ENCODE measurements around the gene POGLUT3.

The POGLUT3 gene

DNA sequence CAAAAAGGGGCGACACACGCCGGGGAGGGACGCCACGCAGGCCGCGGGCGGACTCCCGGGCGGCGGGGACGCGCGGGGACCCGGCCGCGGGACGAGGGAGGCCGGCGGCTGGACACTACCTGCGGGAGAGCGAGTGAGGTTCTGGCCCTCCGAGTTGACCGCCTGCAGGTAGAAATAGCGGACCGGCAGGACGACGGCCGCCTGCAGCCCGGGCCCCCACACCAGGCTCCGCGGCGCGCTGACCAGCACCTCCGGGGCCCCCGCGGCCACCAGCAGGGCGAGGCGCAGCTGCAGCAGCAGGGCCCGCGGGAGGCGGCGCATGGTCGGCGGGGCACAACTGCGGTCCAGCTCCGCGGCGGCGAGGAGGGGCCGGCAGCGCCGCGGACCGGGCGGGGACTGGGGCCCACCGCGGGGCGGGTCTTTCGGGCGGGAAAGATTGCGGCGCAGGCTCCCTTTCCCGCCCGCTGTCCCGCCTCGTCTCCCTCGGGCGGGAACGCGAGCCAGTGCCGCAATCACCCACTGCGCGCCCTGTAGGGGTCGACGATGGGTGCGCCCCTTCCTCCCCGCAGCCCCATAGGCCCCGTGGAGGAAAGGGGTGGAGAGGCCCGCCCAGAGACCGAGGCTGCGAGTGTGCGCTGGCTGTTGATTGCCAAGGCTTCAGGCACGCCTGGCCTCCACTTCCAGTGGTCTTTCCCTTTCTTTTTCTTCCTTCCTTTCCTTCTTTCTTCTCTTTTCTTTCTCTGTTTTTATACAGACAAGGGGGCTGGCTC, at the start of gene POGLUT3:
Gene POGLUT3, minus strand, starts transcription at position 339 of the 770 bp plus-strand sequence. Its CDS starts 18 bp downstream, at position 321.
- DNase-seq = no peak

GRCh38 chr11:108545909-108546501, 47.8 kb upstream of the POGLUT3 start:
- DNase-seq = no peak

DNA sequence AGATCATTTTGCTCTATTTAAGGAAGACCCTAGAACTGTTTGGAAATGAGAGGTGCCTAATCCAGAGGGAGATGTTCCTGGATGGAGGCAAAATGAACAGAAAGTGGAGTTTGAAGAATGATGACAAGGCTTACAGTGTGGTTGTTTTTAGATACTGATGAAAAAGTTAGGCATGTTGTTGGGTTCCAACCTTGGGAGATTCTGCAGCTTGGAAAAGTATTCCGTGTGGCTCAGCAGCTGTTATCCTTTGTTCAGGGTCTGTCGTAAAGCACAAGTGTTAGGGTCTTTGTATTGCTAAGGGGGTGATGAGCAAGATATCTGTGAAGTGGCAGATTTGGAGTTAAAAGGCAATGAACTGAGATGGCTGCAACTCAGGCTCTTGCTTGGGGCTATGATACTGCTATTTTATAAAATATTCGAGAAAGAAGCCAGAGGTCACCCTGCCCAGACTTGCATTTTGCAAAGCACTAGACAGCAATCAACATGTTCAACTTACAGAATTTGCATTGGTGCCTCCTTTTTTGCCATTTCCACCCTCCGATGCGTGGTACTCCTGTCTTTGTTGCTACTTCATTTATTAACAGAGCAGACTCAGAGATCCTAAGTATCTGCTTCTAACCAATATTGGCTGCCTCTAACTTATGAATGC, 45.3 kb upstream of the POGLUT3 start:
- DNase-seq = no peak

GRCh38 chr11:108541531-108541930, 43.3 kb upstream of the POGLUT3 start:
- no peak for DNase-seq

GRCh38 chr11:108538502-108538901, 40.3 kb upstream of the POGLUT3 start:
- no peak for DNase-seq

DNA sequence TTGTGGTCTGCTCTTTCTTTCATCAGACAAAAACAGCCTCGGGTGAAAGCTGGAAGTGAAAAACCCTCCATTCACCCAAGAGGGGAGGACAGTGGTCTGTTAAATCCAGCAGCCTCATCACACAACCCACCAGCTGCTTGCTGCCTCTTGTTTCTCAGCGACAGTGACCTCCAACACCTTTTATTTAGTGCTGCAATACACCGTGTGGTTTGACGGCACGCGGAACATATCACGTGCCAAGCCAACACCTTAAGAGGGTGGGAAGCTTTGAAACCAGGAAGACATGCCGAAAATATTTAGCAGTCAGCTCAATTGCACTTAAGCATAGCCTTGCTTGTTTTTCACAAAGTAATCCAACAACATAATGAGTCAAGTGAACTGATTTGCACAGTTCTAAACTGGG, 39.8 kb upstream of the POGLUT3 start:
- DNase-seq = no peak

GRCh38 chr11:108536783-108537182, 38.6 kb upstream of the POGLUT3 start:
- no peak for DNase-seq

DNA sequence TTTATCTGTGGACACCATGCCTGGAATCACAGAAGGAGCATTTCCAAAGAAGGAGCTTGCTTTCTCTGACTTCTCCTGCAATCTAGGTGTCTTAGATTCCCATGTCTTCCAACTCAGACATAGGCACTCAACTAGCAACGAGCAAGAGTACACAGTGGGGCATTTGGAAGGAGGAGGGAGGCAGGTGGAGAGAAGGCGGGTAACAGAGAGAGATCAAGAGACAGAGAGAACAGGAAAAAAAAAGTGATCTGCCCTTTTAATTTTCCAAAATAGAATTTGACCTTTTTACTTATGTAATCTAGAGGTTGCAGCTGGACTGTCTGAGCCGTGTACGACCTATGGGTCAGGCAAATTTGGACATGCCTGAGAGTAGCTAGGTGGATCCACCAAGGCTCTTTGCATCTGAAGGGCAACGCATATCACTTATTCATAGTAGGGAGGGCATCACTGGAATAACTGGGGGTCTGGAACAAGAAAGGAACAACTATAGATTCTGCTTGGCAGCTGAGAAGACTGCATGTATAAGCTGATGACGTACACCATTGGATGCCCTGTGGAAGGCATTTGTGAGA, 37.3 kb upstream of the POGLUT3 start:
- DNase-seq = no peak

DNA sequence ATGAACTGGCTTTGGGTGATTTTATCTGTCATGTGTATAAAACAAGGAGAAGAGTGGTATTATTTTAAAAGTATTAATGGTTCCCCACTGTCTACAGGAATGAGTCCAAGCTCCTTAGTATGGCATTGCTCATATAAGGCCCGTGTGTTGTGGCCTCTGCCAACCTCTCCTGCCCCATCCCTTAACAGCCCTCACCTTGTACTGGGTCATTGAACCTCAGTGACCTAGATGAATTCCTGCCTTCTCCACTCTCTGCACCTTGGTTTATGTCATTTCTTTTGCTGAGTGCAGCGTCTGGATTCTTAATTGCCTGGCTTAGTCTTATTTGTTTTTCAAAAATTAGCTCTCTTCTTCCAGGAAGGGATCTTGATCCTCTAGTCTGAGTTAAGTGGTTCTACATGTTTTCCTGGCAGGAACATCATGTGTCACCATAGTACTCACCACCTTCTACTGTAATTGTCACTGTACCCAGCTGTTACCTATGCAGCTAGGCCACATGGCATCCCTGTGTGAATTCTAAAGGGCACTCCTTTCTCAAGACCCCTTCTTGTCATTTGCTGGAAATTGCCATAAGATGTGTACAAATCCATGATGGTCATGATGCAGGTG, 36.2 kb upstream of the POGLUT3 start:
- no peak for DNase-seq

- DNase-seq = no peak
Observed at GRCh38 chr11:108530426-108530825, 32.2 kb upstream of the POGLUT3 start.

GRCh38 chr11:108527382-108527781, 29.2 kb upstream of the POGLUT3 start:
- DNase-seq = no peak

GRCh38 chr11:108525161-108525560, 27.0 kb upstream of the POGLUT3 start:
- DNase-seq = no peak

GRCh38 chr11:108524422-108524821, 26.2 kb upstream of the POGLUT3 start:
- no peak for DNase-seq

- DNase-seq = no peak
Observed at GRCh38 chr11:108522318-108522717, 24.1 kb upstream of the POGLUT3 start.

GRCh38 chr11:108518581-108518980, 20.4 kb upstream of the POGLUT3 start:
- DNase-seq = no peak

GRCh38 chr11:108516125-108516524, 17.9 kb upstream of the POGLUT3 start:
- no peak for DNase-seq

DNA sequence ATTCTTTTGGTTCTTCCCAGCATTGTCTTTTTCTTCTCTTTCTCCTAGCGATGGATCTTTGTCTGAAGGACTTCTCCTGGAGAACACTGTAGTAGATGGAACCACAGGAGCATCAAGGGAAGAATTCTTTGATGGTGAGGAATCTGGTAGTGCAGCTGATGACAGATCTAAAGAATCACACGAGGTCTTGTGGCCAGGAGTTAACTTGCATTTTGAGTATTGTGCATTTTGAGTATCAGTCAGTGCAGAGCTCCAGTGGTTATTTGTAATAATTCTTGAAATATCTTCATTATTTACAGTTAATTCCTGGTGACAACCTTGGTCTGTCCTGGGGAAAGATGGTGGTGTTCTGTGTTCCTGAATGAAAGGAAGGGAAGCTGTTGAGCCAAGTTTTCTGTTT, 14.5 kb upstream of the POGLUT3 start:
- no peak for DNase-seq

- DNase-seq = no peak
Observed at GRCh38 chr11:108511851-108512474, 13.8 kb upstream of the POGLUT3 start.

DNA sequence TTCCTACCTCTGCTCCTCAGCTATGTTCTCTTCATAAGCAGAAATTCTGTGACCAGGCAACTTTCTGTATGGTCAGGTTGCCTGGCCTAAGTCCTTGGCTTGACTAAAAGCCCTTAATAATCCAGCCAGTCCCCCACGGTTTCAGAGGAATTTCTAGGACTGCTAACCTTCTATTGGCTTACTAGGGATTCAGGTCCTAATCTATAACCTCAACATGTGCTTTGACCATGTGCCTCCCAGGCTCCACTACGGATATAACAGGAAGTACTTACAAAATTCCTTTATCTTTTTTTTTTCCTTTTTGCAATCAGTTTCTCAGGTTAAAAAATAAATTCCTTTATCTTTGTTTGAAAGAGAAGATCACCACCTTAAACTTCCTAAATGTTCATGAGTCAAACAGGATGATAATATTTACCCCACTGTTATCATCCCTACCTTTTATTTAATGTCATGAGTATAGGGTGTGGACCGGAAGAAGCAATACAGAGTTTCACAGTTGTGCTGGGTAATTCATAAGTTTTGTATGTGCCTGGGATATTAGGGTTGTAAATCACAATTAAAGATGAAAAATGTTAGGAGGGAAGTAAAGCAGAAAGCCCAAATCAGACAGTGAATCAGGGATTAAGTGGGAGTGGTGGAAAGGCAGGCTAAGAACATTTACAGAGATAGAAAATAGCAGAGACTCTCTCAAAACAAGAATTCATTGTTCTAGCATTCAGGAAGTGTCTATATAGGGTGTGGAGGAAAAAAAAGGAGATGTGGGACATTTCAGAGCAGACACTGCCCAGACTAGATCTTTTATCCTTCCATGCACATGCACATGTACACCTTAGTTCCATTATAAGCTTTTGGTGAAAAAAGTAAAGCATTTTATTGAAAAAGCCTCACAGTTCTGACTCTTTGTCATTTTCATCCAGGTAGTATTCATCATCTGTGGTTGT, 10.7 kb upstream of the POGLUT3 start:
- no peak for DNase-seq

DNA sequence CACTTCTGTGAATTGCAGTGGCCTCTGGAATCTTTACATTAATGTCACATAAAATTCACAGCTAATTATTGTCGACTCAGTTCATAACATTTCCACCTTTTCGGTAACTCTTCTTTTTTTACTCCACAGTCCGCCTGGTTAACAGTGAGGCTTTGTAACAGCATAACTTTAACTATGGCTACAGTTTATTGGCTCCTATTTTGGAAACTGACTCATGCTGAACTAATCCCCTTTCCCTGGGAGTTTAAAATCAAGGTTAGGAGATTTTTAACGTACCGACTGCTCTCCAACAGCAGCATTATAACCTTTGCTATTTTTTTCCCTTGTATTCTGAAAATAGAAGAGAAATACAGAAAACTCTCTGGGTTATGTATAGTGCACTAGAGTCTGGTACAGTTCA, 3.2 kb upstream of the POGLUT3 start:
- no peak for DNase-seq

GRCh38 chr11:108500721-108501120, 2.5 kb upstream of the POGLUT3 start:
- DNase-seq = no peak

DNA sequence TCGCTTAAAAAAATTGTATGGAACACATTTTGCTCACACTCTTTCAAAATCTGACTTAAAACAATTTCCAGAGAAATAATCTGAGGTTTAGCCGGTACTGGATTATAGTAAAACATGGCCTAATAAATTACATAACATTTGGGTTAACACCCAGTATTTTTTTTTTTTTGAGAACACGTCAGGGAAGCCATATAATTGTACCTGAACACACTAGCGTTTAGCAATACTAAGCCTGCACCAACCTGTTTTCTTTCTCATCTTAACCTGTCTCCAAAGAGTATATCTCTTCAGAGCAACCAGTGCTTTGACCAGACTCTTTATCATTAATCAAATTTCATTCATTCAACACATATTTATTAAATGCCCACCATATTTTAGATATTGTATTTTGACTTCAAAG, 2.0 kb upstream of the POGLUT3 start:
- DNase-seq = no peak
